GM21526 (cell line): ENCODE results near the gene NUBP1.

Experiments used
- ATAC-seq: cut with Tn5 transposase; IDR thresholded peaks from one replicate; pipeline ENCODE4 v1.9.1; 2021; ENCODE audit warnings: moderate library complexity; ENCODE audit not compliant: unreplicated experiment, low FRiP score

NUBP1 gene

DNA sequence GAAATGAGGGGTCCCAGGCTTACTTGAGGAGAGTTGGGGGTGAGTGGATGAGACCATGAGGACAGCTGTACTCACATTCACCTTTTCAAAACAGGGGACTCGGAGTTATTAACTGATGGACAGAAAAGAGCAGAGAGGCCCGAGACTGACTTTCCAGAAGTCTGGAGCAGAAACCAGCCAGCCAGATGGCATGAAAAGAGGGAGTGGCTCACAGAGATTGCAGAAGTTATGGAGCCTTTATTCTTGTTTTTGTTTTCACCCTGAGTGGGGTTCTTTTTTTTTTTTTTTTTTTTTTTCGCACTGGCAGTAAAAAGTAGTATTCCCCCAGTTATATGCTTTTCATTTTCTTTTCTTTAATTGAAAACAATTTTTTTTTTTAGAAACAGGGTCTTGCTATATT is 56.1 kb downstream of the NUBP1 start:
- ATAC-seq: no peak

DNA sequence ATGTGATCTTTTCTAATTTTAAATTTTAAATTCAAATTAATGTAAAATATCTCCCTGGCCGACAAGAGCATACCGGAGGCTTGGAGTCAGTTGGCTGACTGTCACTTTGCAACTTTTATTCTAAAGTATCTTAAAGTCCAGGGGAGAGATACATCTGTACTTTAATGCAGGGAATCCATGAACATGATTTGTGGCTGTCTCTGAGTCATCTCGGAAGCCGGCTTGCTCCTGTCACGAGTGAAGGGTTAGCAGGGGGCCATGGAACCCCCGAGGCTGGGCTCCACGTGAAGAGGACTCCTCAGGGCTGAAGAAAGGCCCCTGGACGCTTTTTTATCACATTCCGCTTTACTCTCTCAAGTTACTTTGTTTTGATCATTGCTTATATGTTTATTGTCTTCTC is 61.7 kb downstream of the NUBP1 start:
- ATAC-seq: no peak

DNA sequence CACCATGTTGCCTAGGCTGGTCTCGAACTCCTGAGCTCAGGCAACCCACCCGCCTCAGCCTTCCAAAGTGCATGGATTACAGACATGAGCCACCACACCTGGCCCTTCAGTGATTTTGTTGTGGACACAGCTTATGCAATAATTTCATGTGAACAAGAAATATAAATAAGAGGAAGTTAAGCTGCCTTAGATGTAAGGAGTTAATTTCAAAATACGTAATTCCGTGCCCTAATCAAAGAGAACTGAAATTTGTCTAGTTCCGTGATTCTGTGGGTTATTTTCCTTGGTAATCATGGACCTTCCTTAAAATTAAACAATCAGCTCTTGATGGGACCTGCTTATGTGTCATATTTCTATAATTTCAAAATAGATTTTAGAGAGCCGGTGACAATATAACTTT is 63.1 kb downstream of the NUBP1 start:
- ATAC-seq: no peak

DNA sequence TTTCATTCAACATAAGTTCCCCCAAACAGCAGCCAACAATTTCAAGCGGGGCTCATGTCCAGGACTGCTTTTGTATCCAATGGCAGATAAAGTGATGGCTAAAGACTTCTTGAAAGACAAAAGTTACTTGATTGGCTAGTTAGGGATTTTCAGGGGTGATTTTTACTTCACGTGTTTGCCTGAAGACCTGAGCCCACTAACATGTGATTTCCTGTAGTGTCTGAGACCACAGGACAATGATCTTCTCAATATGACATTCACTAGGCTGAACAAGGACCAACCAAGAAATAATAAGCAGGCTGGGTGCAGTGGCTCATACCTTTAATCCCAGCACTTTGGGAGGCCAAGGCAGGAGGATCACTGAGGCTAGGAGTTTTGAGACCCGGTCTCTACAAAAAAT is 64.6 kb downstream of the NUBP1 start:
- ATAC-seq: no peak

DNA sequence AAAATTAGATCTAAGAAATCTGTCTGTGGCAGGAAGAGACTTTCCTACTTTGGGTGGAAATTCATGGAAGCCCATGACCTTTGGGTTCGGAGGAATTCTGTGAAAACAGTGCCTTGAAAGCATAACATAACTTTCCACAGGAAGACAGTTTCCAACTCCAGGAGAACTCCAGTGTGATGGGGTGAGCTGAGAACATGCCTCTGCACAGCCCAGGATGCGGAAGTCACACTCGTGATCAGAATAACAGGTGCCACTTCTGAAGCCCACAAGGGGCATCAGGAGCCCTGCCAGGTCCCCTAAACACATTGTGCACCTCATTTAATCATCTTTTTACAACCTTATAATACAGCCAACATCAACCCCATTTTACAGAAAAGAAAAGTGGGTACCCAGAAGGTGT is 65.2 kb downstream of the NUBP1 start:
- no peak for ATAC-seq

DNA sequence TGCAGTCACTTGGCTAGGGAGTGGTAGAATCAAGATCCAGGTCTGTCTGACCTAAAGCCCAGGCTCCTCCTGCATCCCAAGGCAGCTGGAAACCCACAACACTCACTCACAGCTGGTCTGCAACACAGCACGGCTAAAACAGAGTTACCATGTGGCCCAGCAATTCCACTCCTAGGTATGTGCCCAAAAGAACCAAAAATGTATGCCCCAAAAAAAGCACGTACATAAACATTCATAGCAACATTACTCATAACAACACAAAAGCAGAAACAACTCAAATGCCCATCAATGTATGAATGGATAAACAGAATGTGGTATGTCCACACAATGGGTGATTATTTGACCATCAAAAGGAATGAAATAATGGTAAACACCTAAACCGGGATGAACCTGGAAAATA is 66.1 kb downstream of the NUBP1 start:
- ATAC-seq: no peak

DNA sequence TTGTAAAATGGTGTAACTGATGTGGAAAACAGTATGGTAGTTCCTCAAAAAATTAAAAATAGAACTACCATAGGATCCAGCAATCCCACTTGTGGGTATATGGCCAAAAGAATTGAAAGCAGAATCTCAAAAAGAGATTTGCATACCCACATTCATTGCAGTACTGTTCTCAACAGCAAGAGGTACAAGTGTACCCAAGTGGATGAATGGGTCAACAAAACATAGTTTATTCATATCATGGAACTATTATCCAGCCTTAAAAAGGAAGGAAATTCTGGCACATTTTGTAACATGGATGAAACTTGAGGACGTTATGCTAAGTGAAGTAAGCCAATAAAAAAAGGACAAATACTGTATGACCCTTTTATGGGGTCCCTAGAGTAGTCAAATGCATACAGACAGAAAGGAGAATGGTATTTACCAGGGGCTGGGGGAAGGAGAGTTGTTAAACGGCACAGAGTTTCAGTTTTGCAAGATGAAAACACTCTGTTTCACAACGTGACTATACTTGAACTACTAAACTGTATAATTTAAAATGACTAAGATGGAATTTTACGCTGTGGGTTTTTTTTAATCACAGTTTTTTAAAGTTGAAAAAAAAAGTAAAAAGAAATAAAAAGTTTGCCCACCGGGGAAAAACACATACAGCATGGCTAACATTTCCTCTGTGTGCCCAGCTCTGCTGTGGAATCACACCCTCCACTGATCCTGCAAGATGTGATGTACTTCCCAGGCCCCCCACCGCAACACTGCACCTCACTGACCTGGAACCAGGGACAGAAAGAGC is 68.9 kb downstream of the NUBP1 start:
- ATAC-seq: no peak

DNA sequence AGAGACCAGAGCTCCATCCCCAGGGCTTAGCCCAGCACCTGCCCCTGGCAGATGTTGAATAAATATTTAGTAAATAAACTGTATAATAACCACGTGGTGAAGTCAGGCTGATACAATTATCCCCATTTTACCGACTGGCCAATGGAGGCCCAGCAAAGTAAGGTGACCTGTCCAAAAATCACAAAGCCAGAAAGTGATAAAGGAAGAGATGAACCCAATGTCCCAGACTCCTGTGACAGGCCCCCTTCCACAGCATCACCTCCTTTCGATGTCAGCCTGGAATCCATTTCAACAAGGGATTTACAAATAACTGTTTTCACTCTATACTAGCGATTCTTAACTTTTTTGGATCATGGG is 69.4 kb downstream of the NUBP1 start:
- no peak for ATAC-seq

DNA sequence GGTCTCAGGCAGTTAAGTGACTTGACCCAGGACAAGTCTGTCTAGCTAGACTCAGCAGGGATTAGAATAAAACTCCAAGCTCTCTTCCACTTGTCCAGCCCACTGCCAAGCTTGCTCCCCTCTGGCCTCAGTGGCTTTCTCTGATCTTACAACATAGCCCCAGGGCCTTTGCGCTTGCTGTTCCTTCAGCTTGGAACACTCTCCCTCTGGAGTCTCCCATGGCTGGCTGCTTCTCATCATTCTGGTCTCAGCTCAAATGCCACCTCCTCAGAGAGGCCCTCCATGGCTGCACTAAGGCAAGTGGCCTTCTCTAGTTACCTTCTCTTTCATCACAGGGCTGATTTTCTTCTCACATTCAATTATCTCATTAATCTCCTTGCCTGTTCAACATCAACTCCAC is 73.9 kb downstream of the NUBP1 start:
- ATAC-seq: no peak

DNA sequence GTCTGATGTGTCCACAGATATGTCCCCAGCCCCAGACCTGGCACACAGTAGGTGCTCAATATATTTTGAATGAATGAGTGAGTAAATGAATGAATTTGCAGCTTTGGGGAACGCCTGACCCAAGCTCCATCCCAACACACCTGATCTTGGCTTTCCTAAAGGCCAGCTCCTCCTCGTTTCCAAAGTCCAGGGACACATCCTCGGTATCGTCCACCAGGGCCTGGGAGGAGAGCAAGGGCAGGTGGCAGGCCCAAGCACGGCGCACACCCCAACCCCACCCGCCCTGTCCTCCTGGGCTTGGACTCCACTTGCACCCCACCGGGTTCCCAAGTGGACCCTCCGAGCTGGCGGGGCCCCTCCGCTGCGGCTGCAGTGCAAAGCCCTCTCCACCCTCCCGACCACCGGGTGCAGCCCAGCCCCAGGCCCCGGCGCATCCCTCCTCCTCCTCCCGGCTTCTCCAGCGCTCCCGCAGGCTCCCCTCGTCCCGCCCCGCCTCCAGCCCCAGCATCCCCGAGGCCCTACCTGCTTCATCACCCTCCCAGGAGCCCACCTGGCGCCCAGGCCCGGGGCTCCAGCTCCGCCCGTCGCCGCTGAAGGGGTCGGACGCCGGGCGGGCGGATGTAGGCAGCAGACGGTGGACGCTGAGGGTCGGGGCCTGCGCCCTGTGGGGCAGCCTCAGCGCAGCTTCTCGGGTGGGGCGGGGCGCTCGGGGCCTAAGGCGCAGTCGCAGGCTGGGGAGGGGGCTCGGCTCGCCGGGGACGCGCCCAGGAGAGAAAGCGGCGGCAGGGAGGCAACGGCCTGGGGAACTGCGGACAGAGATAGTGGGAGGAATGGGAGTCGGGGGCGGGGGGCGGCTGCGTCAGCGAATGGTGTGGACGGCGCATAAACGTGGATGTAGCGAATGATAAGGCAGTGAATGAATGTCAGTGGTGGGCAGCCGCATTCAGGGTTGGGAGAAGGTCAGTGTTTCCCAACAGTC is 74.6 kb downstream of the NUBP1 start, which contains the start of gene TVP23A:
Gene TVP23A (minus strand): TSS at position 832 of the 979 bp plus-strand sequence. CDS start 301 bp downstream, at position 531.
- ATAC-seq: no peak
